Prostate gland (tissue), 2 donors: ENCODE measurements around the gene CYP2F1.

ENCODE experiments used
- POLR2A ChIP-seq: fragments of 450-650 bp; IDR thresholded peaks from one replicate; pipeline ENCODE4 v1.6.1; 2016; ENCODE audit warnings: antibody characterized with exemption, mild to moderate bottlenecking
- POLR2AphosphoS5 ChIP-seq: sonication (generic); formaldehyde crosslinking; IDR thresholded peaks from one replicate; pipeline ENCODE4 v1.6.1; 2017; ENCODE audit warnings: antibody characterized with exemption
- TF ChIP-seq, protein P1 (sequence below), 4 experiments: fragments of 200-600 bp in 2 of 4; fragments of 450-650 bp in 2 of 4; sonication (generic) in 2 of 4; IDR thresholded peaks; 1 replicate in 3 of 4; 2 replicates in 1 of 4; pipeline ENCODE4 v1.5.1; 2016 to 2019; ENCODE audit warnings: antibody characterized with exemption in 4 of 4, mild to moderate bottlenecking in 2 of 4, moderate library complexity in 2 of 4

DNA sequence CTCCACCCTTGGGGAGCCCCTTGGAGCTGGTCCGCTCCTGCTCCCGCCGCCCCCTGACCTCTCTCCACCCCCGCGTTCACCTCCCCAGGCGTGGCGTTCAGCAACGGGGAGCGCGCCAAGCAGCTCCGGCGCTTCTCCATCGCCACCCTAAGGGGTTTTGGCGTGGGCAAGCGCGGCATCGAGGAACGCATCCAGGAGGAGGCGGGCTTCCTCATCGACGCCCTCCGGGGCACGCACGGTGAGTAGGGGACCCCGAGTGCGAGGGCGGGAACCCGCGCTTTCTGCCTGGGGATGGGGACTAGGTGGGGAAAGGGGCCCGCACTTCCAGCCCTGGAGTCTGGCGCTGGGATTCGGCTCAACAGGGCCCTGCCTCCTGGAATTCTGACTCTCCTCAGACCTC, 24.3 kb upstream of the CYP2F1 start:
- TF ChIP-seq, protein P1, sequence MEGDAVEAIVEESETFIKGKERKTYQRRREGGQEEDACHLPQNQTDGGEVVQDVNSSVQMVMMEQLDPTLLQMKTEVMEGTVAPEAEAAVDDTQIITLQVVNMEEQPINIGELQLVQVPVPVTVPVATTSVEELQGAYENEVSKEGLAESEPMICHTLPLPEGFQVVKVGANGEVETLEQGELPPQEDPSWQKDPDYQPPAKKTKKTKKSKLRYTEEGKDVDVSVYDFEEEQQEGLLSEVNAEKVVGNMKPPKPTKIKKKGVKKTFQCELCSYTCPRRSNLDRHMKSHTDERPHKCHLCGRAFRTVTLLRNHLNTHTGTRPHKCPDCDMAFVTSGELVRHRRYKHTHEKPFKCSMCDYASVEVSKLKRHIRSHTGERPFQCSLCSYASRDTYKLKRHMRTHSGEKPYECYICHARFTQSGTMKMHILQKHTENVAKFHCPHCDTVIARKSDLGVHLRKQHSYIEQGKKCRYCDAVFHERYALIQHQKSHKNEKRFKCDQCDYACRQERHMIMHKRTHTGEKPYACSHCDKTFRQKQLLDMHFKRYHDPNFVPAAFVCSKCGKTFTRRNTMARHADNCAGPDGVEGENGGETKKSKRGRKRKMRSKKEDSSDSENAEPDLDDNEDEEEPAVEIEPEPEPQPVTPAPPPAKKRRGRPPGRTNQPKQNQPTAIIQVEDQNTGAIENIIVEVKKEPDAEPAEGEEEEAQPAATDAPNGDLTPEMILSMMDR (IDR thresholded peaks at IDR 0.05) = no peak
- no peak for TF ChIP-seq POLR2AphosphoS5
- no peak for TF ChIP-seq POLR2A
